ENCODE results near the gene CDC42BPG. TPM values are rescaled to one million over a fixed set of nuclear protein-coding genes. Genes with fewer than 3 reads are reported as not detected.

CDC42BPG gene
- total RNA-seq, 1 experiment from 2014 or later = 4.1 TPM

DNA sequence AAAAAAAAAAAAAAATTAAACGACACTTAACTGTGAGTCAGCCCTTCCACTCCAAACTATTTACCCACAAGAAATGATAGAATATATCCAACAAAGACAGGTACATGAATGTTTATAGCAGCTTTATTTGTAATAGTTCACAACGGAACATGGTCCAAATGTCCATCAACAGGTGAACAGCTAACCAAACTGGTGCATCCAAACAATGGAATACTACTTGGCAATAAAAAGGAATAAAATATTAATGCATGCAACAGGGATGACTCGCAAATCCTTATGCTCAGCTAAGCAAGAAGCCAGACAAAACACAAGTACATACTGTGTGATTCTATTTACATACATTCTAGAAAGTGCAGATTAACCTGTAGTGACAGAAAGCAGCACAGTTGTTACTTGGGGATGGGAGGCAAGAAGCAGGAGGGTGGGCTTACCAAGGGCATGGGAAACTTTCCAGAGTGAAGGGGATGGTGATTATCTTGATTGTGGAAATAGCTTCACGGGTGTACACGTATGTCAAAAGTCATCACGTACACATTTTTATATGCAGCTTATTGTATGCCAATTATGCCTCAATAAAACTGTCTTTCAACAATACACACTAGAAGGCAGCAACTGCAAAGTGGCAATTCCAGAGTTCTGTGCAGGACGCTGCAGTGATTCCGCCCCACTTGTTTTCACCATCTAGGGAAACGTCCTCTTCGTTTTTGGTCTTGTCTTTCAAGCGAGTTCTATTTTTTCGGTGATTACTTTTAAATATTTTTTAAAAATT lies 59.5 kb downstream of the CDC42BPG start:
- TF ChIP-seq, protein P1, sequence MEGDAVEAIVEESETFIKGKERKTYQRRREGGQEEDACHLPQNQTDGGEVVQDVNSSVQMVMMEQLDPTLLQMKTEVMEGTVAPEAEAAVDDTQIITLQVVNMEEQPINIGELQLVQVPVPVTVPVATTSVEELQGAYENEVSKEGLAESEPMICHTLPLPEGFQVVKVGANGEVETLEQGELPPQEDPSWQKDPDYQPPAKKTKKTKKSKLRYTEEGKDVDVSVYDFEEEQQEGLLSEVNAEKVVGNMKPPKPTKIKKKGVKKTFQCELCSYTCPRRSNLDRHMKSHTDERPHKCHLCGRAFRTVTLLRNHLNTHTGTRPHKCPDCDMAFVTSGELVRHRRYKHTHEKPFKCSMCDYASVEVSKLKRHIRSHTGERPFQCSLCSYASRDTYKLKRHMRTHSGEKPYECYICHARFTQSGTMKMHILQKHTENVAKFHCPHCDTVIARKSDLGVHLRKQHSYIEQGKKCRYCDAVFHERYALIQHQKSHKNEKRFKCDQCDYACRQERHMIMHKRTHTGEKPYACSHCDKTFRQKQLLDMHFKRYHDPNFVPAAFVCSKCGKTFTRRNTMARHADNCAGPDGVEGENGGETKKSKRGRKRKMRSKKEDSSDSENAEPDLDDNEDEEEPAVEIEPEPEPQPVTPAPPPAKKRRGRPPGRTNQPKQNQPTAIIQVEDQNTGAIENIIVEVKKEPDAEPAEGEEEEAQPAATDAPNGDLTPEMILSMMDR (IDR thresholded peaks at IDR 0.05) = no peak
- TF ChIP-seq SIN3A (IDR thresholded peaks at IDR 0.05; ENCODE audit: borderline replicate concordance, insufficient read depth, low read depth, low read length) (no peak), POLR2AphosphoS5 (IDR thresholded peaks at IDR 0.05; ENCODE audit: low read depth, low read length) (no peak), TCF7L2 (IDR thresholded peaks at IDR 0.05; ENCODE audit: low read depth, low read length) (no peak)
- TF ChIP-seq, protein P2, sequence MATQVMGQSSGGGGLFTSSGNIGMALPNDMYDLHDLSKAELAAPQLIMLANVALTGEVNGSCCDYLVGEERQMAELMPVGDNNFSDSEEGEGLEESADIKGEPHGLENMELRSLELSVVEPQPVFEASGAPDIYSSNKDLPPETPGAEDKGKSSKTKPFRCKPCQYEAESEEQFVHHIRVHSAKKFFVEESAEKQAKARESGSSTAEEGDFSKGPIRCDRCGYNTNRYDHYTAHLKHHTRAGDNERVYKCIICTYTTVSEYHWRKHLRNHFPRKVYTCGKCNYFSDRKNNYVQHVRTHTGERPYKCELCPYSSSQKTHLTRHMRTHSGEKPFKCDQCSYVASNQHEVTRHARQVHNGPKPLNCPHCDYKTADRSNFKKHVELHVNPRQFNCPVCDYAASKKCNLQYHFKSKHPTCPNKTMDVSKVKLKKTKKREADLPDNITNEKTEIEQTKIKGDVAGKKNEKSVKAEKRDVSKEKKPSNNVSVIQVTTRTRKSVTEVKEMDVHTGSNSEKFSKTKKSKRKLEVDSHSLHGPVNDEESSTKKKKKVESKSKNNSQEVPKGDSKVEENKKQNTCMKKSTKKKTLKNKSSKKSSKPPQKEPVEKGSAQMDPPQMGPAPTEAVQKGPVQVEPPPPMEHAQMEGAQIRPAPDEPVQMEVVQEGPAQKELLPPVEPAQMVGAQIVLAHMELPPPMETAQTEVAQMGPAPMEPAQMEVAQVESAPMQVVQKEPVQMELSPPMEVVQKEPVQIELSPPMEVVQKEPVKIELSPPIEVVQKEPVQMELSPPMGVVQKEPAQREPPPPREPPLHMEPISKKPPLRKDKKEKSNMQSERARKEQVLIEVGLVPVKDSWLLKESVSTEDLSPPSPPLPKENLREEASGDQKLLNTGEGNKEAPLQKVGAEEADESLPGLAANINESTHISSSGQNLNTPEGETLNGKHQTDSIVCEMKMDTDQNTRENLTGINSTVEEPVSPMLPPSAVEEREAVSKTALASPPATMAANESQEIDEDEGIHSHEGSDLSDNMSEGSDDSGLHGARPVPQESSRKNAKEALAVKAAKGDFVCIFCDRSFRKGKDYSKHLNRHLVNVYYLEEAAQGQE (IDR thresholded peaks at IDR 0.05; ENCODE audit: insufficient read depth in 1 of 2, low read depth in 2 of 2, low read length in 1 of 2) = no peak
- CTCF ChIA-PET = interaction anchor here (0.7 kb wide), 1 partner anchor 139 kb away, joined by 3 read pairs; no protein-coding TSS in a partner anchor
- no peaks in the 10 kb centered on the region for H3K36me3 ChIP-seq (ENCODE audit: control insufficient read depth, insufficient read depth, low read length)
- TSS peak; percentile 74 for BruUV-seq (replicated peaks)
- no peaks in the 10 kb centered on the region for H3K9me3 ChIP-seq (ENCODE audit: control insufficient read depth, insufficient read depth, low read depth, low read length)
- H3K4me3 ChIP-seq (ENCODE audit: low read depth in 2 of 2, low read length in 2 of 2) = no peak overlapping the region
- no peaks in the 10 kb centered on the region for H3K4me1 ChIP-seq (ENCODE audit: control insufficient read depth, insufficient read depth, low read length)
- H3K27ac ChIP-seq (ENCODE audit: low read length) = no peak overlapping the region
- POLR2A ChIA-PET = no interaction called here
- DNase-seq (ENCODE audit: low read depth, low spot score) (no peak), ATAC-seq (no peak)
- intact Hi-C loops (cut with micrococcal nuclease; ENCODE audit: unreplicated experiment) (no loop called here), in situ Hi-C loops (cut with HindIII; ENCODE audit: low pct_unique_long_range_greater_than_20kb, low sequenced_read_pairs) (no loop called here)
- no peaks in the 10 kb centered on the region for H3K27me3 ChIP-seq (ENCODE audit: control insufficient read depth, insufficient read depth, low read length)

DNA sequence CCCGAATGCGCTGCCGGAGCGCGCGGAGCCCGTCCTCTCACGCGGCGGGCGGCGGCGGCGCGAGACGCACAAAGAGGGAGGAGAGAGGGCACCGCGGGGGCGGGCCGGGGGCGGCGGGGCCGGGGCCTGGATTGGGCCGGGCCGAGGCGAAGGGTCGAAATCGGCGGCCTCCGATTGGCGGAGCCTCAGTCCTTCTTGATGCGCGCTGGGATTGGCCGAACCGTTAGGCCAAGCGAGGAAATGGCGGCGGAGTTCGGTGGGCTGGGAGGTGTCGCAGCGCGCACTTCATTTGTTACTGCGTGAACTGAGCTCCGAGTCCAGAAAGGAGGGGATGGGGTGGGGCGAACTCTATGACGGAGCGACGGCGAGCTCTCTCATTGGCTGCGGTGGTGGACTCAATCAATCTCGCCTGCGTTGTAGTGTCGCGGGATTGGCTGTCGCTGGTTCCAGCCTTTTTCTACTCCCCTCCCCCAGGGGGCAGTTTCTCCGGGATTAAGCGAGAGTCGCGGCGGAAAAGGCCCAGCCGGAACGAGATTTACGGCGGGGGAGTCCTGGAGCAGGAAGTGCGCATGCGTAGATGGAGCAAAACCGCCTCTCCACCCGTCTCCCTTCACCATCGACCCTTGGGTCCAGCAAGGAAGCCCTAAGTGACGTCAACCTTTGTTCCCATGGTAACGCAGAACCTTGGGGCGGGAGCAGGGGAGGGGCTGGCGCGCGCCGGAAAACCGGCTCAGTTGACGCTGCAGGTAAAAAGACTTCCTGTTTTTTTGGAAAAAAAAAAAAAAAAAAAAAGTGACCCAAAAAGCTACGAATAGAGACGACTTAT lies 65.8 kb downstream of the CDC42BPG start, which contains the start of gene SF1:
SF1 (minus strand) TSS at position 70 of the 826 bp plus-strand sequence. CDS start 150 bp downstream, outside the sequence.
- TF ChIP-seq POLR2AphosphoS5 (IDR thresholded peaks at IDR 0.05; ENCODE audit: low read depth, low read length) (peak; percentile 67; the same call in 1 of the 2 replicates), TCF7L2 (IDR thresholded peaks at IDR 0.05; ENCODE audit: low read depth, low read length) (no peak; the same call in 1 of the 2 replicates)
- no peaks in the 10 kb centered on the region for H3K27me3 ChIP-seq (ENCODE audit: control insufficient read depth, insufficient read depth, low read length)
- H3K27ac ChIP-seq (ENCODE audit: low read length) = peak within 1 kb of the TSS; percentile 98
- H3K9me3 ChIP-seq (ENCODE audit: control insufficient read depth, insufficient read depth, low read depth, low read length) = no peaks in the 10 kb centered on the region
- ATAC-seq (peak; percentile 95), DNase-seq (ENCODE audit: low read depth, low spot score) (peak; percentile 100)
- no TSS peak for BruUV-seq (replicated peaks)
- intact Hi-C loops (cut with micrococcal nuclease; ENCODE audit: unreplicated experiment) (no loop called here), in situ Hi-C loops (cut with HindIII; ENCODE audit: low pct_unique_long_range_greater_than_20kb, low sequenced_read_pairs) (no loop called here)
- ChIA-PET CTCF (interaction anchor here (0.7 to 1.3 kb wide), 3 partner anchors 9 to 92 kb away, joined by 3 to 6 read pairs (median 3); partner anchors contain the start of gene RASGRP2), POLR2A (interaction anchor here (0.5 to 1.6 kb wide), 8 partner anchors 9 to 137 kb away, joined by 3 to 18 read pairs (median 4); no protein-coding TSS in a partner anchor)
- H3K36me3 ChIP-seq (ENCODE audit: control insufficient read depth, insufficient read depth, low read length) = peaks cover 33% of the 10 kb centered on the region
- H3K4me3 ChIP-seq (ENCODE audit: low read depth in 2 of 2, low read length in 2 of 2) = peak within 1 kb of the TSS; percentile 88 to 92
- H3K4me1 ChIP-seq (ENCODE audit: control insufficient read depth, insufficient read depth, low read length) = peaks cover 16% of the 10 kb centered on the region
